NT2/D1 (cell line): ENCODE data around the gene ITFG1.

ENCODE experiments used
- SUZ12 ChIP-seq: IDR thresholded peaks from 2 replicates; pipeline ENCODE4 v1.6.1; 2011; ENCODE audit not compliant: insufficient read length, insufficient read depth; ENCODE audit errors: extremely low read depth
- YY1 ChIP-seq: IDR thresholded peaks from 2 replicates; pipeline ENCODE4 v1.6.1; 2011; ENCODE audit not compliant: insufficient read length, insufficient read depth

GRCh38 chr16:47241061-47241460 is 219.8 kb downstream of the ITFG1 start:
- TF ChIP-seq YY1 (no peak), SUZ12 (no peak)
